BJ (cell line): ENCODE measurements around the gene CRX. TPM values are rescaled to one million over a fixed set of nuclear protein-coding genes. Genes with fewer than 3 reads are reported as not detected.
"Not testable (repeated sequence)": the region's sequence is repeated elsewhere in the genome, so short reads cannot be mapped to it uniquely, and the experiment has no call there.

Experiments used
- CTCF ChIA-PET: fragments of 350-600 bp; formaldehyde crosslinking; extraction: SDS; loops from one replicate; lab custom pipeline; 2021; ENCODE audit warnings: antibody characterized with exemption, inconsistent platforms; lab: Yijun Ruan, JAX
- POLR2A ChIA-PET: fragments of 300-600 bp; sonication (Branson Sonifier 250); formaldehyde crosslinking; extraction: SDS; loops from one replicate; lab custom pipeline; 2021; ENCODE audit warnings: antibody characterized with exemption; lab: Charles Lee
- DNase-seq: peaks from one replicate; pipeline ENCODE4 v3.0.0-alpha.2; 2011; ENCODE audit warnings: low read depth
- H3K27me3 ChIP-seq: 2 replicates; pipeline ENCODE4 v1.6.0; 2011; ENCODE audit warnings: low read length; ENCODE audit not compliant: control insufficient read depth, insufficient read depth
- H3K36me3 ChIP-seq: 2 replicates; pipeline ENCODE4 v1.5.1; 2011; ENCODE audit warnings: low read length; ENCODE audit not compliant: control insufficient read depth, insufficient read depth
- H3K4me3 ChIP-seq: 2 replicates; pipeline ENCODE4 v1.5.1; 2011; ENCODE audit warnings: low read depth, mild to moderate bottlenecking, control low read depth, low read length
- CTCF ChIP-seq: IDR thresholded peaks from 2 replicates; pipeline ENCODE4 v1.5.1; 2011; ENCODE audit warnings: low read depth, mild to moderate bottlenecking, control low read depth, inconsistent platforms, low read length, moderate library complexity; ENCODE audit not compliant: insufficient read depth
- polyA minus RNA-seq: library from RNA; depleted of rRNA, polyadenylated mRNA; stranded (reverse); fragments of >200 nt; gene quantifications from 2 replicates; pipeline ENCODE4 v1.2.3, GENCODE V29; 2011; rRNA and poly(A)+ RNA removed
- polyA plus RNA-seq: library from polyadenylated mRNA; depleted of rRNA; stranded (reverse); fragments of >200 nt; gene quantifications from 2 replicates; pipeline ENCODE4 v1.2.3, GENCODE V29; 2011; rRNA removed

CRX gene
- polyA plus RNA-seq (not detected in 2 replicates), polyA minus RNA-seq (not detected in 2 replicates)

- CTCF ChIA-PET, result interaction anchor here (0.9 kb wide), 1 partner anchor 15 kb away, joined by 4 read pairs; no protein-coding TSS in a partner anchor
- peaks cover 15% of the 10 kb centered on the region for H3K27me3 ChIP-seq
- no peak for DNase-seq
These were observed at the start of gene CRX for GRCh38 chr19:47821460-47822020. Gene CRX, plus strand, starts transcription at chr19:47821937. Its CDS starts 12,507 bp downstream, at chr19:47834444.

GRCh38 chr19:47776568-47776967 is 45.2 kb upstream of the CRX start:
- no peak overlapping the region for H3K4me3 ChIP-seq
- no peak for DNase-seq
- H3K36me3 ChIP-seq, result peaks cover 8% of the 10 kb centered on the region
- POLR2A ChIA-PET, result interaction anchor here (0.6 kb wide), 1 partner anchor 9 kb away, joined by 3 read pairs; no protein-coding TSS in a partner anchor
- no peaks in the 10 kb centered on the region for H3K27me3 ChIP-seq
- no peak for TF ChIP-seq CTCF
- CTCF ChIA-PET, result interaction anchor here (1.1 to 1.3 kb wide), 4 partner anchors 9 to 93 kb away, joined by 3 to 5 read pairs (median 3); no protein-coding TSS in a partner anchor

More at GRCh38 chr19:47821460-47822020, at the start of gene CRX:
- H3K36me3 ChIP-seq, result no peaks in the 10 kb centered on the region
- H3K4me3 ChIP-seq, result no peak within 1 kb of the TSS
- TF ChIP-seq CTCF, result no peak
- POLR2A ChIA-PET, result no interaction called here

GRCh38 chr19:47777245-47778048 is 44.3 kb upstream of the CRX start:
- DNase-seq, POLR2A ChIA-PET, H3K27me3 ChIP-seq: not testable (repeated sequence)
- CTCF ChIA-PET, result interaction anchor here (0.9 to 2.2 kb wide), 4 partner anchors 12 to 92 kb away, joined by 3 to 5 read pairs (median 4); no protein-coding TSS in a partner anchor
- Histone ChIP-seq H3K4me3 (peak overlapping the region; percentile 93), H3K36me3 (peaks cover 10% of the 10 kb centered on the region)

GRCh38 chr19:47778049-47778953 is 43.4 kb upstream of the CRX start, which contains the start of gene SELENOW:
Gene SELENOW, plus strand, starts transcription at chr19:47778703. Its CDS starts 83 bp downstream, at chr19:47778786.
- Histone ChIP-seq H3K4me3 (peak within 1 kb of the TSS; percentile 93), H3K27me3 (no peaks in the 10 kb centered on the region), H3K36me3 (peaks cover 10% of the 10 kb centered on the region)
- no peak for DNase-seq
- TF ChIP-seq CTCF, result no peak
- ChIA-PET POLR2A (no interaction called here), CTCF (interaction anchor here (1.5 to 2.2 kb wide), 2 partner anchors 11 to 13 kb away, joined by 4 to 5 read pairs; no protein-coding TSS in a partner anchor)

GRCh38 chr19:47778954-47779351 is 42.8 kb upstream of the CRX start:
- peaks cover 10% of the 10 kb centered on the region for H3K36me3 ChIP-seq
- no peak for DNase-seq
- no peak for TF ChIP-seq CTCF
- ChIA-PET CTCF (interaction anchor here (0.5 to 3.8 kb wide), 4 partner anchors 11 to 431 kb away, joined by 3 to 16 read pairs (median 5); no protein-coding TSS in a partner anchor), POLR2A (no interaction called here)
- H3K4me3 ChIP-seq, result peak overlapping the region; percentile 93
- no peaks in the 10 kb centered on the region for H3K27me3 ChIP-seq
